Keratinocyte (primary cell): ENCODE results near the gene ST6GAL1. TPM values are rescaled to one million over a fixed set of nuclear protein-coding genes. Genes with fewer than 3 reads are reported as not detected.

Source experiments
- DNase-seq: peaks from one replicate; pipeline ENCODE4 v3.0.0-alpha.2; 2011; ENCODE audit warnings: low read depth, missing footprints, low spot score
- FAIRE-seq: peaks from 2 replicates; lab custom pipeline; 2011; peaks lifted over from hg19 to GRCh38; lab: Jason Lieb, UNC
- H2AFZ ChIP-seq: 2 replicates; pipeline ENCODE4 v1.6.0; 2012; ENCODE audit warnings: low read length, control low read depth, inconsistent platforms; ENCODE audit not compliant: control insufficient read depth
- H3K27ac ChIP-seq: 2 replicates; pipeline ENCODE4 v1.5.1; 2011; ENCODE audit warnings: low read length; ENCODE audit not compliant: control insufficient read depth, insufficient read depth
- H3K27me3 ChIP-seq: 3 replicates; pipeline ENCODE4 v1.6.0; 2011; ENCODE audit warnings: low read length; ENCODE audit not compliant: control insufficient read depth, insufficient read depth; ENCODE audit errors: extremely low read depth
- H3K36me3 ChIP-seq, 2 experiments: 2 replicates in 1 of 2; 3 replicates in 1 of 2; pipeline ENCODE4 v1.5.1; 2011; ENCODE audit warnings: low read length in 2 of 2, mild to moderate bottlenecking in 1 of 2; ENCODE audit not compliant: control insufficient read depth in 2 of 2, insufficient read depth in 2 of 2; ENCODE audit errors: extremely low read depth in 1 of 2
- H3K4me1 ChIP-seq: 3 replicates; pipeline ENCODE4 v1.5.1; 2011; ENCODE audit warnings: low read length; ENCODE audit not compliant: control insufficient read depth, insufficient read depth; ENCODE audit errors: extremely low read depth
- H3K4me2 ChIP-seq: 3 replicates; pipeline ENCODE4 v1.6.0; 2011; ENCODE audit warnings: low read depth, low read length; ENCODE audit not compliant: control insufficient read depth, insufficient read depth; ENCODE audit errors: extremely low read depth
- H3K4me3 ChIP-seq, 3 experiments: fragments of 200-600 bp in 1 of 3; sonication (generic) in 1 of 3; 2 replicates in 2 of 3; 3 replicates in 1 of 3; pipeline ENCODE4 v1.5.1; 2011 to 2016; ENCODE audit warnings: low read length in 3 of 3, mild to moderate bottlenecking in 3 of 3, control low read depth in 2 of 3, inconsistent platforms in 1 of 3, low read depth in 1 of 3, mixed read lengths in 1 of 3, mixed run types in 1 of 3, moderate library complexity in 1 of 3; ENCODE audit not compliant: control insufficient read depth in 2 of 3, insufficient read depth in 2 of 3; ENCODE audit errors: extremely low read depth in 1 of 3
- H3K79me2 ChIP-seq: 2 replicates; pipeline ENCODE4 v1.6.0; 2012; ENCODE audit warnings: low read length; ENCODE audit not compliant: control insufficient read depth, insufficient read depth
- H3K9ac ChIP-seq: 3 replicates; pipeline ENCODE4 v1.6.0; 2011; ENCODE audit warnings: low read length; ENCODE audit not compliant: control insufficient read depth, insufficient read depth; ENCODE audit errors: extremely low read depth
- H3K9me1 ChIP-seq: 3 replicates; pipeline ENCODE4 v1.6.0; 2011; ENCODE audit warnings: low read length; ENCODE audit not compliant: control insufficient read depth, insufficient read depth; ENCODE audit errors: extremely low read depth
- H3K9me3 ChIP-seq: 2 replicates; pipeline ENCODE4 v1.5.1; 2012; ENCODE audit warnings: low read depth, low read length; ENCODE audit not compliant: control insufficient read depth
- H4K20me1 ChIP-seq: 3 replicates; pipeline ENCODE4 v1.6.0; 2011; ENCODE audit warnings: low read length; ENCODE audit not compliant: control insufficient read depth, insufficient read depth; ENCODE audit errors: extremely low read depth
- CTCF ChIP-seq, 3 experiments: IDR thresholded peaks in 1 of 3; conservative IDR thresholded peaks in 1 of 3; optimal IDR thresholded peaks in 1 of 3; 2 replicates in 2 of 3; 3 replicates in 1 of 3; pipeline versions ENCODE3 to v1.5.1; 2011; ENCODE audit warnings: low read length in 3 of 3, mild to moderate bottlenecking in 3 of 3, moderate library complexity in 2 of 3, control low read depth in 1 of 3, inconsistent platforms in 1 of 3; ENCODE audit not compliant: insufficient read depth in 2 of 3; ENCODE audit errors: extremely low read depth in 1 of 3
- EZH2 ChIP-seq: IDR thresholded peaks from one replicate; pipeline ENCODE4 v1.6.1; 2012; ENCODE audit warnings: inconsistent platforms, mild to moderate bottlenecking, low read length, moderate library complexity
- dilution Hi-C: fragments of 300-500 bp; cut with MboI; formaldehyde crosslinking; loops from one replicate; pipeline ENCODE4 v1.7.0; 2020; ENCODE audit warnings: low sequenced_read_pairs; ENCODE audit not compliant: extremely low pct_ligation_motif_present
- polyA plus RNA-seq, 5 experiments: library from polyadenylated mRNA; depleted of rRNA in 3 of 5; stranded (reverse) in 3 of 5; stranded (forward) in 1 of 5; unstranded in 1 of 5; fragments of >200 nt; gene quantifications; 1 replicate in 1 of 5; 2 replicates in 3 of 5; 3 replicates in 1 of 5; pipeline versions ENCODE4 v1.2.1 to v1.2.3, GENCODE V29; 2011 to 2012; ENCODE audit warnings: missing spikeins in 2 of 5, low read depth in 1 of 5, low replicate concordance in 1 of 5

ST6GAL1 gene
- polyA plus RNA-seq, 1 donor (not counting 4 experiments of a cell fraction or from before 2014, with no cell fraction given) = 7.5 TPM

GRCh38 chr3:187103251-187103650 is 172.9 kb downstream of the ST6GAL1 start:
- dilution Hi-C loops = no loop called here
- no peaks in the 10 kb centered on the region for H4K20me1 ChIP-seq
- no peaks in the 10 kb centered on the region for H3K27me3 ChIP-seq
- FAIRE-seq (no peak), DNase-seq (no peak)
- no peak for TF ChIP-seq CTCF (optimal IDR thresholded peaks at IDR 0.05 in 1 of 3, IDR thresholded peaks at IDR 0.05 in 1 of 3, conservative IDR thresholded peaks at IDR 0.05 in 1 of 3; ENCODE audit: extremely low read depth in 1 of 3, insufficient read depth in 2 of 3, low read length in 3 of 3)
- TF ChIP-seq EZH2 = no peak
- no peaks in the 10 kb centered on the region for H3K4me1 ChIP-seq
- no peak overlapping the region for H3K4me2 ChIP-seq
- no peaks in the 10 kb centered on the region for H3K36me3 ChIP-seq
- no peaks in the 10 kb centered on the region for H3K9me3 ChIP-seq
- no peaks in the 10 kb centered on the region for H3K9me1 ChIP-seq
- no peak overlapping the region for H2AFZ ChIP-seq
- no peaks in the 10 kb centered on the region for H3K79me2 ChIP-seq
- no peak overlapping the region for H3K9ac ChIP-seq
- H3K27ac ChIP-seq = no peak overlapping the region
- H3K4me3 ChIP-seq = no peak overlapping the region

- Histone ChIP-seq H3K9ac (no peak overlapping the region), H3K36me3 (no peaks in the 10 kb centered on the region), H2AFZ (no peak overlapping the region), H3K4me1 (no peaks in the 10 kb centered on the region), H3K27me3 (no peaks in the 10 kb centered on the region), H3K79me2 (no peaks in the 10 kb centered on the region), H3K27ac (no peak overlapping the region), H4K20me1 (no peaks in the 10 kb centered on the region), H3K9me1 (no peaks in the 10 kb centered on the region), H3K9me3 (no peaks in the 10 kb centered on the region), H3K4me3 (no peak overlapping the region), H3K4me2 (no peak overlapping the region)
- DNase-seq (no peak), FAIRE-seq (no peak)
- dilution Hi-C loops = no loop called here
- TF ChIP-seq EZH2 (no peak), CTCF (optimal IDR thresholded peaks at IDR 0.05 in 1 of 3, IDR thresholded peaks at IDR 0.05 in 1 of 3, conservative IDR thresholded peaks at IDR 0.05 in 1 of 3; ENCODE audit: extremely low read depth in 1 of 3, insufficient read depth in 2 of 3, low read length in 3 of 3) (no peak)
These were observed 174.0 kb downstream of the ST6GAL1 start for GRCh38 chr3:187104342-187104741.
